AG09309 (cell line): ENCODE measurements around the gene TMEM132D.
"Not testable (repeated sequence)": the region's sequence is repeated elsewhere in the genome, so short reads cannot be mapped to it uniquely, and the experiment has no call there.

Experiments used
- DNase-seq: peaks from one replicate; pipeline ENCODE4 v3.0.0-alpha.2; 2010; ENCODE audit warnings: low read depth
- H3K4me3 ChIP-seq: 2 replicates; pipeline ENCODE4 v1.5.1; 2011; ENCODE audit warnings: mild to moderate bottlenecking, low read depth, low read length, moderate library complexity; ENCODE audit not compliant: control insufficient read depth
- CTCF ChIP-seq: IDR thresholded peaks from 2 replicates; pipeline ENCODE4 v1.5.1; 2011; ENCODE audit warnings: mild to moderate bottlenecking, low read depth, low read length, inconsistent platforms; ENCODE audit not compliant: insufficient read depth, control insufficient read depth; ENCODE audit errors: missing control alignments

TMEM132D gene

GRCh38 chr12:129901254-129901653 is 2.6 kb downstream of the TMEM132D start:
- no peak overlapping the region for H3K4me3 ChIP-seq
- no peak for TF ChIP-seq CTCF
- DNase-seq, result no peak

GRCh38 chr12:129900306-129900705 is 3.5 kb downstream of the TMEM132D start:
- DNase-seq, result no peak
- TF ChIP-seq CTCF, result no peak
- no peak overlapping the region for H3K4me3 ChIP-seq

DNA sequence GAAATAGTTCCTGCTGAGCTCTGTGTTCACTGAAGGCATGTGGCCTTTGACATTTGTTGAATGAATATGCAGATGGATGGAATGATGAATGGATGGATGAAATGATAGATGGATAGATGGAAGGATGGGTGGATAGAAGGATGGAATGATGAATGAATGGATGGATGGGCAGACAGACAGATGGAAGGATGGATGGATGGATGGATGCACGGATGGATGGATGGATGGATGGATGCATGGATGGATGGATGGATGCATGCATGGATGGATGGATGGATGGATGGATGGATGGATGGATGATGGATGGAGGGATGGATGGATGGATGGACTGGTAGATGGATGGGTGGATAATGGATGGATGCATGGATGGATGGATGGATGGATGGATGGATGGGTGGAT is 4.8 kb downstream of the TMEM132D start:
- H3K4me3 ChIP-seq, DNase-seq: not testable (repeated sequence)

DNA sequence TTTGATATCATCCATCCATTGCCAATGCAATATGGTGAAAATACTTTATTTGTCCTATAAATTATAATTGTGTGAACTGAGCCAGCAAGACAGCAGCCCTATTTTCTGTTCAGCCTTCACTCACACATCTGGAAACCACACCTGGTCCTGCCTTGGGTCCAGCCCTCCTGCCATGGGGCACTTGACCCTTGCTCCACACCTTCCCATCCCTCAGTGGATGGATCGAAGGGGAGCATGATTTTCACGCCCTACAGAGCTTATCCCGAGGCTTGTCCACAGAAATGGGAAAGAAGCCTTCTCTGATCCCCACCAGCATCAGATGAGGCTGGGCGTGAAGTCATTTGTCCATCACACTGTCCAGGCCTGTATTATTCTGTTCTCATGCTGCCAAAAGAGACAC is 10.1 kb downstream of the TMEM132D start:
- H3K4me3 ChIP-seq, result no peak overlapping the region
- no peak for TF ChIP-seq CTCF

DNA sequence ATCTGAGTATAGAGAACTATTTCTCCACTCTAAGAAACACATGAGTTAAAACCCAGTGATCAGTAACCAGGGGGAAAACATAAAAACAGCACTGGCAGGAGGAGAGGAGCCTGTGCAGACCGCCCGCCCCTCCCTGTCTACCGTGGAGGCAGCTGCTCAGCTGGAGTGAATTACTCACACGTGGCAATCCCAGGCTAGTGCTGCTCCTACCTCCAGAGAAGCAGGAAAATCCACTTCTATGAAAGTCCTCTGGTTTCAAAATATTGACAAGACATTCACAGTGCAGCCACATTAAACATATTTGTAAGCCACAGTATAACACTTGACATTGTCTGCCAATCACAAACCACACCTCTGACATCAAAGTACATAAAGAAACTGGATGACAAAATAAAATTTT is 16.7 kb downstream of the TMEM132D start:
- no peak for DNase-seq

More for the DNA sequence above, 10.1 kb downstream of the TMEM132D start:
- no peak for DNase-seq

GRCh38 chr12:129886541-129886940 is 17.3 kb downstream of the TMEM132D start:
- no peak for DNase-seq
- H3K4me3 ChIP-seq, result no peak overlapping the region
- no peak for TF ChIP-seq CTCF

More for the DNA sequence above, 16.7 kb downstream of the TMEM132D start:
- TF ChIP-seq CTCF, result no peak
- no peak overlapping the region for H3K4me3 ChIP-seq

- TF ChIP-seq CTCF, result no peak
Observed at GRCh38 chr12:129885287-129885686, 18.5 kb downstream of the TMEM132D start.

More at GRCh38 chr12:129885287-129885686, 18.5 kb downstream of the TMEM132D start:
- DNase-seq, result no peak
- H3K4me3 ChIP-seq, result no peak overlapping the region
